HL-60/S4 (cell line): ENCODE data around the gene EXOC8.

Experiments
- in situ Hi-C: fragments of 300-500 bp; cut with MboI; formaldehyde crosslinking; loops from 2 replicates; pipeline ENCODE4 v1.14.3; 2022; ENCODE audit warnings: low sequenced_read_pairs

The EXOC8 gene

GRCh38 chr1:231337472-231338269, at the start of gene EXOC8:
Gene EXOC8, minus strand, starts transcription at chr1:231337852. Its CDS starts 107 bp downstream, at chr1:231337745.
- in situ Hi-C loops = no loop called here

GRCh38 chr1:231386466-231386865, 48.8 kb upstream of the EXOC8 start:
- in situ Hi-C loops = no loop called here

DNA sequence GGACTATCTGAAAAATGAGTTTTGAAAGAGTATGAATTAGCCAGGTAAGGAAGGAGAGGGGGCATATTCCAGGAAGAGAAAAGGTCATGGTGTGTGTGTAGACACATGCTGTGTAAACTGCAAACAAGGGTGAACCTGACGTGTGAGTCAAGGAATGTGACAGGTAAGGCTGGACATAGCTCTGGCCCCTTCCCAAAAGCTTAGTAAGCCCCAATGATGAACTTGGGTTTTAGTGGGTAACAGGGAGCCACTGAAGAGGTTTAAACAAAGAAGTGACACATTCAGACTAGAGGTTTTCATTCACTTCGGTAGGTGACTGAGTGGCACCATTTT, 47.7 kb upstream of the EXOC8 start:
- in situ Hi-C loops = no loop called here

DNA sequence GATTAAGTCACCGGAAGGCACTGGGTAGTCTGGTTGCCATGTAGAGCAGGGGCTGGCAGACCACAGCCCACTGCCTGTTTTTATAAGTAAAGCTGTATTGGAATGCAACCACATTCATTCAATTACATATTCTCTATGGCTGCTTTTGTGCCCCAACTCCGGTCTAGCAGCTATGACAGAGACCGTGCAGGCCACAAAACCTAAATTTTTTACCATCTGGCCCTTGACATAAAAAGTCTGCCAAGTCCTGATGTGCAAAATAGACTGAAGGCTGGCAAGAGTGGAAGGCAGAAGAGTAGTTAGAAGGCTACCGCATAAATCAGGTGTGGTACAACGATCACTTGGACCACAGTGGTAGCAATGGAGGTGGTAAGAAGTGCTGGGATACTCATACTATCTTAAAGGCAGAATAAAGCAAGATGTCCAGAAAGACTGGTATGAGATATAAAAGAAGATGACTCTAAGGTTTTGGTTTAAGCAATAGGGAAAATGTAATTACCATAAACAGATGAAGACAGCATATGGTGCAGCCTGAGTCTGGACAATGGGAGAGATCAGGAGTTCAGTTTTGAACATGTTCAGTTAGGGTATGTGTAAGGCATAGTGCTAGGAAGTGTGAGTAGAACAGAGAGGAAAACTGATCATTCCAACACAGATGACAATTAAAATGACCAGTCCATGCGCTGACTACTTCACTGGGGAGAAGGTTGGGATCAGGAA, 47.2 kb upstream of the EXOC8 start:
- in situ Hi-C loops = no loop called here

DNA sequence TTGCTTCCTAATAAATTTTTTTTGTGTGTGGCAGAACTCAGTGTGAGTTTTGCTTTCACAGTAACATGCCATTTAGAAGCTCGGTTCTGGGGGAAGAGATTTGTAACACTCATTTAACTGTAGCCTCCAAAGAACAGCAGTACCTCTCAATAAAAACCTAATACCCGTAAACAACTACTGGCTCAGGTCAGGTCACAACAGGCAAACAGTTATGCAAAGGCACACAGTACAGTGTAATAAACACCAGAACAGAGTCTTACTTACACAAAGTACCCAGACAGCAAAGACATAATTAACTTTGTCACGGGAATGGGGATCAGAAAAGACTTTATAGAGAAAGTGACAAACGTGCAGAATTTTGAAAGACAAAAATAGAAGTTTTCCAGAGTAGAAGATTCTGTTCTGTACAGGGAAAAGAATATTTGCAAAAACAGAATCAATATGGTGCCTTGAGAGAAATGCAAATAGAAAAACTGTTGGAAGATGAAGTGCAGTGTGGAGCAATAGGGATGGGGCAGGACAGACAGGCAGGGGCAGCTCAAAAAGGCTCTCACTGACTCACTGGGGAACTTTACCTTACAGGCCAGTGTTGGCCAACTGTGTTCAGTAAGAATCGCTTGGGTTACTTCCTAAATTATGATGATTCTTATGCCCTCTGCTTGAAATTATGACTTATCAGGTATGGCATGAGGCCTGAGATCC, 45.7 kb upstream of the EXOC8 start:
- in situ Hi-C loops = no loop called here

DNA sequence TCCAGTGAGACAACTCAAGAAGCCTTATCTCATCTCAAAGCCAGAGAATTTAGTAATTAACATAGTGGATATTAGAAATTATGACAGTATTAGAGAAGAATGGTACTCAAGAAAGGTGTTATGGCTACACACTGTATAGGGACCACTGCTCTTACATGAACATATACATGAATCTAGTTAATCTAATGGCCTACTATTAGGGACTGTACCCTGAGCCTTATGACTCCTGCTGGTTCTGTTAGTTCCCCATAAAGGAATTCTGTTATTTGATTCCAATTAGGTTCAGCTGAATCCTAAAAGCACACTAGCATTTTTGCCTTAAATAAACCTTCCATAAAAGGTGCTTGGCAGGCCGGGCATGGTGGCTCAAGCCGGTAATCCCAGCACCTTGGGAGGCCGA, 44.8 kb upstream of the EXOC8 start:
- in situ Hi-C loops = no loop called here

DNA sequence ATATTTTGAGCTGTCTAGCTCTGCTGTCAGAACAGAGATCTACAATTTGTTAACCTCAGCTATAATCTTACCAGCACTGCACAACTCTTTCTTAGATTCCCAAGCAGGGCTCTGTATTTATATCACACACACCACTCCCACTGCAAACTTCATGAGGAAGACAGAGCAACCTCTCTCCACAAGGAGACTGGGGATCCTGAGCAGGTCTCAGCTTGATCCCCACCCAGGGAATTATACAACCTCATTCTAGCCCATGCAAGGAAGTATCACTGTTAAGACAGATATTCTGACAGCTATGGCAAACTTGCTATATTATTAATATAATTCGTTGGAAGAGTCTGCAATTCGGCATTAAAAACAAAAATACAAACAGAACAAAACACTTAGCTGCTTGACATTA, 44.1 kb upstream of the EXOC8 start:
- in situ Hi-C loops = no loop called here

GRCh38 chr1:231376875-231377549, 39.4 kb upstream of the EXOC8 start:
- in situ Hi-C loops = no loop called here

- in situ Hi-C loops = no loop called here
Observed at GRCh38 chr1:231376101-231376500, 38.4 kb upstream of the EXOC8 start.

DNA sequence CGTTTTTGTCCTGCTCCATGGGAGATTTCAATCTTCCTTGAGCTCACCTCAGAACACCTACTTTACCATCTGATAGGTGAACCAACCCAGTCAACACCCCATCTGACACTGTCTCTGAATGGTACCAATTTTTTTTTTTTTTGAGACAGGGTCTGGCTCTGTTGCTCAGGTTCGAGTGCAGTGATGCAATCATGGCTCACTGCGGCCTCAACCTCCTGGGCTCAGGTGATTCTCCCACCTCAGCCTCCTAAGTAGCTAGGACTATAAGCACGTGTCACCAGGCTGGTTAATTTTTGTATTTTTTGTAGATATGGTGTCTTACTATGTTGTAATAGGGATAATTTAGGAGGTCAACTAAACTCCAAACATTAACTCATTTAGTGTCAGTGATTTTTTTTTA, 36.7 kb upstream of the EXOC8 start:
- in situ Hi-C loops = no loop called here

DNA sequence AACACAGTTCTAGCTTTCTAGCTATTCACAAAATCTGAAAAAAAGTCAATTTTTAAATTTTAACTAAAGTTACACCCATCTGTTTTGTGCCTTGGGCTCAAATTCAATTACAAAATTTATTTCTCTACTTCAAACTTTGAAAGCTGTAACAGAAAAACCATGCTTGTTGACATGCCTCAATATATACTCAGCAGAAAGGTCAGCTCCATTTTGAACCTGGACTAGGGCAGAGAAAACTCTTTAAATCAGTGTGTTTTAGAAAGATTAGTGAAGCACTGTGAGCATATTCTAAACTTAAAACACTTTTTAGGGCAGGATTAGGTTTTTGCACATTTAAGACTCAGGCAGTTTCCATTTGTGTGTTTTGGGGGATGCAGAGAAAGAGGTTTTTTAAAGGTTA, 34.8 kb upstream of the EXOC8 start:
- in situ Hi-C loops = no loop called here

GRCh38 chr1:231369282-231369681, 31.6 kb upstream of the EXOC8 start:
- in situ Hi-C loops = no loop called here

DNA sequence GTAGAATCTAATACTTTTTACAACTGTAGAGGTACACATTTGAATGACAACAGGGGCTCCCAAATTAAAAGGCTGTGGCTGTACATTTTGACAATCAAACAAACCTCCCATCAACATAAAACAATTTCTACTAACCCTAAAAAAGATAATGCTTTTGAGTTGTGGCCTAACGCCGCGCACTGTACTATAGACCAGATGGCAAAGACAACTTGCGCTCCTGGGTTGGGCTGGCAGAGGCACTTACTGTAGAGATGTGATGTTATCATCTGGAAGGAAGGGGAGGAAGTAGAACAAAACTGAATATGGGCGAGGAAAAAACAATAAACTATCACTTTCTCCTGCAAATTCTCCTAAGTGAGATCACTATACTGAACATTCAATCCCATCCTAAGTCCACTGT, 26.5 kb upstream of the EXOC8 start:
- in situ Hi-C loops = no loop called here

DNA sequence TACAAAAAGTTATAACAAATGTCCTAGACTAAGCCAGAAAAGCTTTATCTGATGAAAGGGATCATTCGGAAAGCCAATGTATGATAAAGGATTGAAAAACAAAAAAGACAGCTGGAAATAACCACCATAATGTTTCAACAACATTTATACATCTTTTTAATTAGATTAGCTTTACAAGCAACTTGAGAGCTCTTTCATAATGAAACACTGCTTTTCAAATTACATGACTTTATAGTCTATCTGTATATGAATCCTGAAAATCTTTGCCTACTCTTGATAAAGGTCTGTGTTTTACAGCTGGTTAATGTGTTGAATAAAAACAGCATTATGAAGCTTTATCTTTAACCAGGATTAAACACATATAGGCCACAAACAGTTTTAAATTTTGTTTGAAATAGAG, 26.0 kb upstream of the EXOC8 start:
- in situ Hi-C loops = no loop called here

GRCh38 chr1:231362325-231362724, 24.7 kb upstream of the EXOC8 start:
- in situ Hi-C loops = no loop called here

GRCh38 chr1:231359113-231359512, 21.5 kb upstream of the EXOC8 start:
- in situ Hi-C loops = loop anchor here (5.0 kb wide), 1 partner anchor 228 kb away; no protein-coding TSS in a partner anchor

GRCh38 chr1:231357831-231358354, 20.2 kb upstream of the EXOC8 start:
- in situ Hi-C loops = loop anchor here (5.0 kb wide), 1 partner anchor 229 kb away; no protein-coding TSS in a partner anchor

DNA sequence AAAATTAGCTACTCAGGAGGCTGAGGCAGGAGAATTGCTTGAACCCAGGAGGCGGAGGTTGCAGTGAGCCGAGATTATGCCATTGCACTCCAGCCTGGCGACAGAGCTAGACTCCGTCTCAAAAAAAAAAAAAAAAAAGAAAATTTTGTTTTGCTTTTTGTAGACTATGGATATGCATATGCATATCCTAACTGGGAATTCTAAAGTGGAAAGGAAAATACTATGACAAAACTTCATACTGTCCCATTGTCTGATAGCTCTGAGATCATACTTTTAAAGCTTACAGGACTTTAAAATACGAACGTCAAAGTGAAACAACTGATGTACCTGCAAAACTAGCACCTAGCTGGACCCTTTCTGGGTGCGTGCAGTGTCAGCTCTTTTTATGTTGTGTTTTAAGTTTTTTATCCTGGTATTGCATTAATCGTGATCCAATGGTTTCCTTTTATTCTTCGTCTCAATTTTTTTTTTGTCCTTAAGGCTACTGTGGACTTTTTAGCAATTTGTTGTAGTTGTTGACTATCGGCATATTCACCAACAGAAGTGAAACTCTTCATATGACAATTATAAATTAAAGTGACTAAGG, 19.6 kb upstream of the EXOC8 start:
- in situ Hi-C loops = loop anchor here (5.0 kb wide), 1 partner anchor 230 kb away; no protein-coding TSS in a partner anchor

GRCh38 chr1:231355171-231355570, 17.5 kb upstream of the EXOC8 start:
- in situ Hi-C loops = loop anchor here (5.0 kb wide), 1 partner anchor 232 kb away; no protein-coding TSS in a partner anchor

- in situ Hi-C loops = loop anchor here (5.0 kb wide), 1 partner anchor 233 kb away; no protein-coding TSS in a partner anchor
Observed at GRCh38 chr1:231354330-231355020, 16.8 kb upstream of the EXOC8 start.
